Stimulated activated CD4-positive, alpha-beta T cell treated with anti-CD3 and anti-CD28 coated beads, Interleukin-4, amount 100 ng/mL, for 4 hours (primary cell): ENCODE measurements around the gene KDM6B.

Source experiments
- DNase-seq, 2 experiments: peaks; one replicate each; pipeline ENCODE4 v3.0.0-alpha.2; 2020

The KDM6B gene

GRCh38 chr17:7882068-7882467 is 48.1 kb downstream of the KDM6B start:
- DNase-seq, result no peak

- DNase-seq, result no peak
Observed at GRCh38 chr17:7882629-7883028, 48.6 kb downstream of the KDM6B start.
